IPS-NIHi11 (cell line): Measurements from ENCODE around the gene LILRB1.
A peak's percentile ranks its signal among the peaks of the same experiment; 100 is the strongest.
"Not testable (repeated sequence)": the region's sequence is repeated elsewhere in the genome, so short reads cannot be mapped to it uniquely, and the experiment has no call there.

Experiments
- DNase-seq: peaks from one replicate; pipeline ENCODE4 v3.0.0; 2012; ENCODE audit warnings: mixed read lengths, low spot score

LILRB1 gene

GRCh38 chr19:54662730-54663129 lies 32.4 kb downstream of the LILRB1 start, which contains the start of gene LILRB4:
TSS of gene LILRB4 (plus strand) at chr19:54662985. CDS start at chr19:54663034, 49 bp downstream.
- no peak for DNase-seq

GRCh38 chr19:54665530-54665929 lies 35.2 kb downstream of the LILRB1 start:
- no peak for DNase-seq

- DNase-seq, result no peak
Measured at GRCh38 chr19:54667217-54667616, 36.9 kb downstream of the LILRB1 start.

GRCh38 chr19:54668353-54668752 lies 38.1 kb downstream of the LILRB1 start:
- DNase-seq, result no peak

GRCh38 chr19:54670576-54671357 lies 40.5 kb downstream of the LILRB1 start:
- DNase-seq, result no peak

- DNase-seq, result no peak
Measured at GRCh38 chr19:54673222-54673621, 42.9 kb downstream of the LILRB1 start.

GRCh38 chr19:54674021-54674617 lies 43.8 kb downstream of the LILRB1 start:
- DNase-seq, result no peak

- peak; percentile 61 for DNase-seq
Measured at GRCh38 chr19:54676210-54676834, 46.0 kb downstream of the LILRB1 start.

- DNase-seq, result no peak
Measured at GRCh38 chr19:54677217-54677616, 46.9 kb downstream of the LILRB1 start.

- DNase-seq, result not testable (repeated sequence)
Measured at GRCh38 chr19:54681596-54681995, 51.3 kb downstream of the LILRB1 start.

- DNase-seq, result no peak
Measured at GRCh38 chr19:54682306-54682856, 52.1 kb downstream of the LILRB1 start.

- peak; percentile 45 for DNase-seq
Measured at GRCh38 chr19:54684527-54684926, 54.2 kb downstream of the LILRB1 start.
